GM21447 (cell line): Measurements from ENCODE around the gene RHBDL1.
A peak's percentile ranks its signal among the peaks of the same experiment; 100 is the strongest.

Experiments
- ATAC-seq: cut with Tn5 transposase; IDR thresholded peaks from one replicate; pipeline ENCODE4 v1.9.1; 2021; ENCODE audit not compliant: unreplicated experiment

RHBDL1 gene

DNA sequence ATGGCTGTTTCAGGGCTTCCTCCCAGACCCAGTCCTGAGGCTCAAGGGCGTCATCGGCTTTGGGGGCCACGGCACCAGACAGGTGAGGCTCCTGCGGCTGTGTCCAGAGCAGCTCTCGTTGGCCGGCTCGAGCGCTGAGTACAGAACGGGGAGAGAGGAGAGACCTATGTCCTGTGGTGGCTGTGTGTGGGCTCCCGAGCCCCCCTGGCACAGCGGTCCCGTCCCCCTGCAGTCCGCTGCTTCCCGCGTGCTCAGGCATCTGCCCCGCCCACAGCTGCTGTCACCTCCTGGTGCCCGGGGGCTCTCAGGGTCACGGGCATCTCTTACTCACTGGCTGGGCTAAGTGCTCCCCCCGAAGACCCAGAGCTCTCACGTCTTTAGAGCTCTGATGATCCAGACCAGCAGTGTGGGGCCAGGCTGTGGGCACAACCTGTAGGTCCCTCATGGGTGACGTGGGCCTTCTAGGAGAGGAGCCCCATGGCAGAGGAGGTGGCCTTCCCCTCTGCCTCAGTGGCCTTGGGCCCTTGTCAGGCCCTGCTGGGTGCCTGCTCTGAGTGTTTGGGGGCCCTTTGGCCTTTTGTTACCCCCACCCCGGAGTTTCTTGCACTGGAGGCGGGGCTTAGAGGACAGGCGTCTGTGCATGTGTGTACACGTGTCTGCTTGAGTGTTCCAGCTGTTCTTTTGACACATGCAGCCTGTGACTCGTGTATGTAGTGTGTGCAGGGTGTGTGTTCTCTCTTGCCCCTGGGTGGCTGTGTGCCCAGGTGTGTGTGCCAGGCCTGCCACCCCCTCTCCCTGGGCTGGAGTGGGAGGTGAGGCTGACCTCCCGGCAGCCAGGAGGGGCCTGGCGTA, 22.8 kb upstream of the RHBDL1 start:
- ATAC-seq, result no peak

DNA sequence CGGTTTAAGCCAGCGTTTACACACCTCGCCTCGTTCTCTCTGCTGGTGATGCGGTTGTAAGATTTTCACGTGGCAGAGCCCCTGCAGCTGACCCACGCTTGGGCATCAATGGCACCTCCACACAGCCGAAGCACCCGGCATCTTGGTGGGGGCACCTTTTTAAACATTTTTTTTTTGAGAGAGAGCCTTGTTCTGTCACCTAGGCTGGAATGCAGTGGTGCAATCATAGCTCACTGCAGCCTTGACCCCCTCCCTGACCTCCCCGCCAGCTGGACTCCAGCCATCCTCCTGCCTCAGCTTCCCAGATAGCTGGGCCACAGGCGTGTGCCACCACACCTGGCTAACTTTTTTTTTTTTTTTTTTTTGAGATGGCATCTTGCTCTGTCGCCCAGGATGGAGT, 21.4 kb upstream of the RHBDL1 start:
- no peak for ATAC-seq

- no peak for ATAC-seq
Measured at GRCh38 chr16:657487-657886, 18.0 kb upstream of the RHBDL1 start.

- no peak for ATAC-seq
Measured at GRCh38 chr16:658679-659571, 16.5 kb upstream of the RHBDL1 start.

DNA sequence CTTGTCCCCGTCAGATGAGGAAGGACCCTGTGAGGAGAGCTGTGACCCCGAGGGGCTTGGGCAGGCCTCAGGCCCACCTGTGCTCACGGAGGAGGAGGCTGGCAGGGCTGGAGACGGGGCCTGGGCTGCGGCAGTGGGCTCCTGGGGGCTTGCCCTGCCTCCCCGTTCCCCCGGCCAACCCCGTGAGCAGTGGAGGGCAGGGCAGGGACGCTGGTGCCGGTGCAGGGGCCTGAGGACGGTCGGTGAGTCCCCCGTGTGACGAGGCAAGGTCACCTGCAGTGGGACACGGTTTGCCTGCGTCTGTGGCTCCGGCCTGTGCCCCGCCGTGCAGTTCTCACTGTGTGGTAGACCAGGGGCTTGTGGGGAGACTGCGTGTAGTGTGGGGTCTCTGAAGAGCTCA, 15.9 kb upstream of the RHBDL1 start:
- ATAC-seq, result no peak

DNA sequence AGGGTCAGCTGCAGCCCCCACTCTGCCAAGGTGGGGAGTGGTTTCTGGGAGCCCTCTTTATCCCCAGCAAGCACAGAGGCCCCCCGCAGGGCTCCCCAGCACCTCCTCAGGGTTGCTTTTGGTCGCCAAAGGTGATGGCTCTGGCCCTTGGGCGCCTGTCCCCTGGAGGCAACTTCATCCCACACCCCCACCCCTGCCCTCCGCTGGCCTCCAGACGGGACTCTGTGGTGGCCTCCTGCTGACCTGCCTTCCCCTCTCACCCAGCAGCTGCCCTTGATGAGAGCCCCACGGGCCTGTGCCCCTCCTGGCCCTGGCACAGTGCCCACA, 15.4 kb upstream of the RHBDL1 start:
- no peak for ATAC-seq

- ATAC-seq, result no peak
Measured at GRCh38 chr16:660459-661183, 14.8 kb upstream of the RHBDL1 start.

- no peak for ATAC-seq
Measured at GRCh38 chr16:661184-661821, 14.2 kb upstream of the RHBDL1 start.

DNA sequence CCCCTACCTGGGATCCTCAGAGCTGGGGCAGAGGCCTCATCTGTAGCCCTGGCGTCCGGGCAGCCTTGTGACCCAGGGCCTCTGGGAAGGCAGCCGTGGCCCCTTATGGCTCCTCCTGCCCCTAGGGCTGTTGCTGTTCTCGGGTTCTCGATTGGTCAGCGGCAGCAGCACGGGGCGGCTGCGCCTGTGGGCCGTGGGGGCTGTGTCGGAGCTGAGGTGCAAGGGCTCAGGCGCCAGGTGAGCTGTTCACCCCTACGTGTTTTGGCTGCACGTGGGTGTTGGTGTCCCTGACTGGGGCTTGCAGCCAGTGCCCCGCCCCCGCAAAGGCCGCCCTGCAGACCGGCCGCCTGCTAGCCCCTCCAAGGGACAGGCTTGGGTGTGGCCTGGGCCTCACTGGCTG, 13.4 kb upstream of the RHBDL1 start:
- ATAC-seq, result no peak

GRCh38 chr16:662597-662996, 12.9 kb upstream of the RHBDL1 start:
- ATAC-seq, result no peak

DNA sequence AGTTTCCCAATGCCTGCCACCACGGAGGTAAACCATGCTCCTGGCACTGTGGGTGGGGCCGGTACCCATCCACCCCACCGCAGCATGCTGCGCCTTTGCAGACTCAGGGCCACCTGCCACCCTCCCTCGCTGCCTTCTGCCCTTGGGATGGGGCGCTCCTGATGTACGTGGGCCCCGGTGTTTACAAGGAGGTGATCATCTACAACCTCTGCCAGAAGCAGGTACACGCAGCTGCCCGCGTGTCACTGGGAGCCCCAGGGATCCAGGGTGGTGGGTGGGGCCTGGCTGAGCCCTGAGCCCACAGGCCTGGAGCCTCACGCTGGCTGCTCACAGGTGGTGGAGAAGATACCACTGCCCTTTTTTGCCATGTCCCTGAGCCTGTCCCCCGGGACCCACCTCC, 8.9 kb upstream of the RHBDL1 start:
- ATAC-seq, result no peak

- ATAC-seq, result no peak
Measured at GRCh38 chr16:667113-667779, 8.2 kb upstream of the RHBDL1 start.

DNA sequence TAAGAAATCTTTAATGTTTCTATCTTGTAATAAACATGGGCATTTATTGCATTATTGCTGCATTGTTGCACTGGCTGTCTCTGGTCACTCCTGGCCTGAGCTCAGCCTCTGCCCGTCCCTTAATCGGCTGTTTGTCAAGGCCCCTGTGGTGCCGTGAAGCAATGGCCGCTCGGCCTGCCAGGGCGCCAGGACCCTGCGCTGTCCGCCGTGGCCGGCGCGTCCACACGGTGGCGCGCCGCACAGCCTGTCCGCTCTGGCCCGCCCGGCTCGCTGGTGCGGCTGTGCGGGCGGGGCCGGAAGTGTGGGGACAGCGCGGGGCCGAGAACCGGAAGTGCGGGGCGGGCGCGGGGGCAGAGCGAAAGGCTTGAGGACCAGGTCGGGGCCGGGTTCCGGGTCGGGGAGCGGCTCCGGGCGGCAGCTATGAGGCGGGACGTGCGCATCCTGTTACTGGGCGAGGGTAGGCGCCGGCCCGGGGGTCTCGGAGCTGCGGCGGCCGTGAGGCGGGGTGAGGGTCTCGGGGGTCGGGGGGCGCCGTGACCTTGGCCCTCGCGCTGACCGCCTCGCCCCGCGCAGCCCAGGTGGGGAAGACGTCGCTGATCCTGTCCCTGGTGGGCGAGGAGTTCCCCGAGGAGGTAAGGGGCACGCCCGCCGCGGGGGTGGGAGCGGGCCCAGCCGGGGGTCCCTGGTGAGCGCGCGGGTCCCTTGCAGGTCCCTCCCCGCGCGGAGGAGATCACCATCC, 7.5 kb upstream of the RHBDL1 start, which contains the start of gene RHOT2:
Gene RHOT2, plus strand, starts transcription at position 353 of the 739 bp plus-strand sequence. Its CDS starts 68 bp downstream, at position 421.
- ATAC-seq, result peak; percentile 68

DNA sequence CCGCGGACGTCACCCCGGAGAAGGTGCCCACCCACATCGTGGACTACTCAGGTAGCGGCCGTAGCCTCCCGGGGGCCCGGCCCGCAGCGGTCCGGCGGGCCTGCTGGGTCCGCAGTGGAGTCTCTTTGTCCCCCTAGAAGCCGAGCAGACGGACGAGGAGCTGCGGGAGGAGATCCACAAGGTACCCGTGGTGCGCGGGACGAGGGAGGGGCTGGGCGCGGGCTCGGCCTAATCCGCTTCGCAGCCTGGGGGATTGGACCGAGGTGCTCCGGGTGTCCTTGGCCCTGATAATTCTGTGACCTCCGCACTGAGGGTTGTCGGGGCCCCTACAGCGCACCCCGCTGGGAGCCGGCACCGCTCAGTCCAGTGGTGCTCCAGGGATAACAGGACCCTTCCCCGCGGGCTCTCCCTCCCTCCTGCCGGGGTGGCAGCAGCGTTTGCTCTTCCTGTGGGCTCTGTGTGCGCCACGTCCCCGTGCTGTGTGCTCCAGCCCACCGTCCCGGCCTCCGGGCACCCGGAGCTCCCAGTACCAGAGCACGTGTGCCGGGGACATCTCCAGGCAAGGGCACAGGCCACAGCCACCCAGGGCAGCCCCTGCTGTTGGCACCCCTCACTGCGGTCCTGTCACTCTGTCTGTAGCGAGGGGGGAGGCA, 6.8 kb upstream of the RHBDL1 start:
- peak; percentile 13 for ATAC-seq

- no peak for ATAC-seq
Measured at GRCh38 chr16:669666-670065, 5.8 kb upstream of the RHBDL1 start.

DNA sequence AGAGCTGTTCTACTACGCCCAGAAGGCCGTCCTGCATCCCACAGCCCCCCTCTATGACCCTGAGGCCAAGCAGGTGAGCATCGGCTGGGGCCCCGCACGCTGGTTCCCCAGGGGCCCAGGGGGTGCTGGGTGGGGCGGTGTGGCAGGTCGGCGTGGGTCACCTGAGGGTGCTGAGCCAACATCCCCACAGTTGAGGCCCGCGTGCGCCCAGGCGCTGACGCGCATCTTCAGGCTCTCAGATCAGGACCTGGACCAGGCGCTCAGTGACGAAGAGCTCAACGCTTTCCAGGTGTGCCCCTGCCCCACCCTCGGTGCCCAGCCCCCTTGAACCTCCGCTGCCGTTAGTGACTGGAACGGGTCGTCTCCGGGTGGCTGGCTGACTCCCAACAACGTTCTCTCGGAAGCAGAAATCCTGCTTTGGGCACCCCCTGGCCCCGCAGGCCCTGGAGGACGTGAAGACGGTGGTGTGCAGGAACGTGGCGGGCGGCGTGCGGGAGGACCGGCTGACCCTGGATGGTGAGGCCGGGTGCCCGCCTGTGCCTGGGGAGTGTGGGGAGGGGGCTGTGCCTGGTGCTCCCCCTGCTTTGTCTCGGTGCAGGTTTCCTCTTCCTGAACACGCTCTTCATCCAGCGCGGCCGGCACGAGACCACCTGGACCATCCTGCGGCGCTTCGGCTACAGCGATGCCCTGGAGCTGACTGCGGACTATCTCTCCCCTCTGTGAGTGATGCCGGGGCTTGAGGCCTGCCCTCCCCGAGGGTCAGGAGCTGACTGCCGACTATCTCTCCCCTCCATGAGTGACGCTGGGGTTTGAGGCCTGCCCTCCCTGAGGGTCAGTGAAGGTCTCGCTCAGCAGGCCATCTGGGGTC, 4.8 kb upstream of the RHBDL1 start:
- no peak for ATAC-seq

- ATAC-seq, result no peak
Measured at GRCh38 chr16:671353-672131, 3.9 kb upstream of the RHBDL1 start.
